ENCODE data around the gene CEP170.
"Not testable (repeated sequence)": the region's sequence is repeated elsewhere in the genome, so short reads cannot be mapped to it uniquely, and the experiment has no call there.

- not testable (repeated sequence) for TF ChIP-seq CTCF (IDR thresholded peaks at IDR 0.05; ENCODE audit: low read length); EZH2 (IDR thresholded peaks at IDR 0.05; ENCODE audit: borderline replicate concordance, low read length)
Observed at GRCh38 chr1:243107171-243107570, 147.9 kb downstream of the CEP170 start.
